ENCODE results near the gene DUSP5. TPM values are rescaled to one million over a fixed set of nuclear protein-coding genes. Genes with fewer than 3 reads are reported as not detected.

Gene DUSP5
- total and polyA plus RNA-seq, 2 experiments from 2014 or later: 49.6 to 60.7 TPM

- Histone ChIP-seq H3K4me3 (no peak overlapping the region), H2AFZ (no peak overlapping the region), H3K4me2 (no peak overlapping the region), H3K36me3 (replicated peaks; ENCODE audit: insufficient read depth, low read depth) (no peaks in the 10 kb centered on the region), H3K9me2 (replicated peaks; ENCODE audit: insufficient read depth) (no peaks in the 10 kb centered on the region), H3K79me2 (no peaks in the 10 kb centered on the region), H3K27me3 (peaks cover 11% of the 10 kb centered on the region), H3K9me3 (ENCODE audit: low read depth) (no peaks in the 10 kb centered on the region), H4K20me1 (ENCODE audit: insufficient read depth, poor library complexity, severe bottlenecking) (no peaks in the 10 kb centered on the region), H3K27ac (peak overlapping the region; percentile 58), H3K4me1 (ENCODE audit: insufficient read depth) (no peaks in the 10 kb centered on the region)
- TF ChIP-seq CTCF (IDR thresholded peaks at IDR 0.05; ENCODE audit: poor library complexity): no peak
- no peak for TF ChIP-seq EZH2 (IDR thresholded peaks at IDR 0.05; ENCODE audit: borderline replicate concordance)
- TF ChIP-seq EZH2phosphoT487 (IDR thresholded peaks at IDR 0.05; ENCODE audit: low read depth, severe bottlenecking, unreplicated experiment): no peak
- DNase-seq (ENCODE audit: low spot score): peak; percentile 50
Measured at GRCh38 chr10:110544958-110545537, 47.3 kb downstream of the DUSP5 start.

- 77% methylated on average over 6 of the region's 6 CpGs for WGBS (ENCODE audit: low lambda C conversion rate, missing lambda C conversion rate)
- H3K9me3 ChIP-seq (ENCODE audit: low read depth): no peaks in the 10 kb centered on the region
- no peaks in the 10 kb centered on the region for H3K4me1 ChIP-seq (ENCODE audit: insufficient read depth)
- peaks cover 11% of the 10 kb centered on the region for H3K27me3 ChIP-seq
- no peaks in the 10 kb centered on the region for H4K20me1 ChIP-seq (ENCODE audit: insufficient read depth, poor library complexity, severe bottlenecking)
- H3K79me2 ChIP-seq: no peaks in the 10 kb centered on the region
- no peak overlapping the region for H3K4me2 ChIP-seq
- no peaks in the 10 kb centered on the region for H3K9me2 ChIP-seq (replicated peaks; ENCODE audit: insufficient read depth)
- no peak overlapping the region for H3K4me3 ChIP-seq
- H3K27ac ChIP-seq: no peak overlapping the region
- no peaks in the 10 kb centered on the region for H3K36me3 ChIP-seq (replicated peaks; ENCODE audit: insufficient read depth, low read depth)
- DNase-seq (ENCODE audit: low spot score): no peak
- H2AFZ ChIP-seq: no peak overlapping the region
- no peak for TF ChIP-seq EZH2phosphoT487 (IDR thresholded peaks at IDR 0.05; ENCODE audit: low read depth, severe bottlenecking, unreplicated experiment)
- no peak for TF ChIP-seq CTCF (IDR thresholded peaks at IDR 0.05; ENCODE audit: poor library complexity)
- no peak for TF ChIP-seq EZH2 (IDR thresholded peaks at IDR 0.05; ENCODE audit: borderline replicate concordance)
Measured at GRCh38 chr10:110546077-110546476, 48.4 kb downstream of the DUSP5 start.

- Histone ChIP-seq H3K27ac (no peak overlapping the region), H3K4me1 (ENCODE audit: insufficient read depth) (no peaks in the 10 kb centered on the region), H3K27me3 (peaks cover 11% of the 10 kb centered on the region), H3K79me2 (no peaks in the 10 kb centered on the region), H3K9me3 (ENCODE audit: low read depth) (no peaks in the 10 kb centered on the region), H3K36me3 (replicated peaks; ENCODE audit: insufficient read depth, low read depth) (no peaks in the 10 kb centered on the region), H4K20me1 (ENCODE audit: insufficient read depth, poor library complexity, severe bottlenecking) (no peaks in the 10 kb centered on the region), H3K4me2 (no peak overlapping the region), H3K9me2 (replicated peaks; ENCODE audit: insufficient read depth) (no peaks in the 10 kb centered on the region), H2AFZ (no peak overlapping the region), H3K4me3 (no peak overlapping the region)
- TF ChIP-seq EZH2phosphoT487 (IDR thresholded peaks at IDR 0.05; ENCODE audit: low read depth, severe bottlenecking, unreplicated experiment) (no peak), EZH2 (IDR thresholded peaks at IDR 0.05; ENCODE audit: borderline replicate concordance) (no peak), CTCF (IDR thresholded peaks at IDR 0.05; ENCODE audit: poor library complexity) (no peak)
- no peak for DNase-seq (ENCODE audit: low spot score)
- 70% methylated on average over 7 of the region's 7 CpGs for WGBS (ENCODE audit: low lambda C conversion rate, missing lambda C conversion rate)
Measured at GRCh38 chr10:110546499-110547110, 48.9 kb downstream of the DUSP5 start.
